ENCODE measurements around the gene RNF39. TPM values are rescaled to one million over a fixed set of nuclear protein-coding genes. Genes with fewer than 3 reads are reported as not detected.

Gene RNF39
- total RNA-seq, 1 experiment from 2014 or later: 3.6 TPM

- ChIA-PET CTCF (interaction anchor here (0.9 to 1.1 kb wide), 2 partner anchors 12 to 172 kb away, joined by 3 read pairs; no protein-coding TSS in a partner anchor), POLR2A (no interaction called here)
- no peak overlapping the region for H3K4me3 Mint-ChIP-seq (ENCODE audit: unreplicated experiment)
- no TSS peak for BruUV-seq (replicated peaks)
- TF ChIP-seq CTCF (IDR thresholded peaks at IDR 0.05; ENCODE audit: unreplicated experiment): no peak
- H3K9me3 Mint-ChIP-seq (ENCODE audit: unreplicated experiment): no peaks in the 10 kb centered on the region
- no peak overlapping the region for H3K27ac Mint-ChIP-seq (ENCODE audit: low read depth, unreplicated experiment)
- intact Hi-C loops (cut with micrococcal nuclease): no loop called here
- H3K36me3 Mint-ChIP-seq (ENCODE audit: insufficient read depth, unreplicated experiment): no peaks in the 10 kb centered on the region
- H3K4me1 Mint-ChIP-seq (ENCODE audit: insufficient read depth, unreplicated experiment): no peaks in the 10 kb centered on the region
- DNase-seq (ENCODE audit: unreplicated experiment): no peak
- H3K27me3 Mint-ChIP-seq (ENCODE audit: insufficient read depth, unreplicated experiment): no peaks in the 10 kb centered on the region
These were observed 54.9 kb downstream of the RNF39 start for GRCh38 chr6:30020626-30021025.

Other genes starting within 250 kb of the RNF39 start
- gene HLA-G, start 247.9 kb downstream of the RNF39 start, total RNA-seq (2022): not detected in 2 replicates
- 139 and 217 TPM in 2 replicates for gene HLA-A, start 133.2 kb downstream of the RNF39 start, total RNA-seq (2022)
- gene POLR1H, start 14.5 kb downstream of the RNF39 start, total RNA-seq (2022): 60.9 and 68.3 TPM in 2 replicates
- gene PPP1R11, start 8.6 kb downstream of the RNF39 start, total RNA-seq (2022): 60.1 and 82.2 TPM in 2 replicates
- not detected in 2 replicates for gene TRIM31, start 37.3 kb upstream of the RNF39 start, total RNA-seq (2022)
- not detected in 2 replicates for gene TRIM40, start 60.4 kb upstream of the RNF39 start, total RNA-seq (2022)
- not detected in 2 replicates for gene TRIM10, start 85.4 kb upstream of the RNF39 start, total RNA-seq (2022)
- 0.79 TPM in 1 of 2 replicates, not detected in the other for gene TRIM15, start 87.8 kb upstream of the RNF39 start, total RNA-seq (2022)
- 48.6 and 60.6 TPM in 2 replicates for gene TRIM26, start 137.6 kb upstream of the RNF39 start, total RNA-seq (2022)

Measured in MCF 10A (cell line).